Sigmoid colon (tissue), 4 donors: ENCODE data around the gene PLXNA4.

ENCODE experiments used
- CTCF ChIP-seq, 4 experiments: fragments of 450-650 bp in 3 of 4; fragments of 200-600 bp in 1 of 4; IDR thresholded peaks; one replicate each; pipeline ENCODE4 v1.5.1; 2016 to 2019; ENCODE audit warnings: antibody characterized with exemption in 4 of 4, mild to moderate bottlenecking in 3 of 4, moderate library complexity in 2 of 4
- POLR2A ChIP-seq, 2 donors: fragments of 450-650 bp; IDR thresholded peaks; one replicate each; pipeline ENCODE4 v1.6.1; 2016; ENCODE audit warnings: antibody characterized with exemption in 2 of 2, mild to moderate bottlenecking in 2 of 2, moderate library complexity in 2 of 2
- POLR2AphosphoS5 ChIP-seq, 4 donors: sonication (generic); formaldehyde crosslinking; IDR thresholded peaks; one replicate each; pipeline ENCODE4 v1.6.1; 2017; ENCODE audit warnings: antibody characterized with exemption in 4 of 4

- no peak for TF ChIP-seq CTCF (IDR thresholded peaks at IDR 0.05)
- no peak for TF ChIP-seq POLR2A (IDR thresholded peaks at IDR 0.05)
- peak in 3 of 4 donors; percentile 30 to 43 (median 34) for TF ChIP-seq POLR2AphosphoS5 (IDR thresholded peaks at IDR 0.05)
Measured at GRCh38 chr7:132352800-132353199, 223.5 kb downstream of the PLXNA4 start.
